ELR (cell line): ENCODE data around the gene MORN5.

Experiments used
- DNase-seq: peaks from one replicate; pipeline ENCODE4 v3.0.0-alpha.2; 2015; ENCODE audit warnings: low read depth

Gene MORN5

GRCh38 chr9:122216798-122217418 is 57.2 kb downstream of the MORN5 start:
- DNase-seq = no peak

- no peak for DNase-seq
Observed at GRCh38 chr9:122217640-122218039, 57.9 kb downstream of the MORN5 start.

GRCh38 chr9:122218071-122218934 is 58.6 kb downstream of the MORN5 start:
- peak; percentile 32 for DNase-seq

DNA sequence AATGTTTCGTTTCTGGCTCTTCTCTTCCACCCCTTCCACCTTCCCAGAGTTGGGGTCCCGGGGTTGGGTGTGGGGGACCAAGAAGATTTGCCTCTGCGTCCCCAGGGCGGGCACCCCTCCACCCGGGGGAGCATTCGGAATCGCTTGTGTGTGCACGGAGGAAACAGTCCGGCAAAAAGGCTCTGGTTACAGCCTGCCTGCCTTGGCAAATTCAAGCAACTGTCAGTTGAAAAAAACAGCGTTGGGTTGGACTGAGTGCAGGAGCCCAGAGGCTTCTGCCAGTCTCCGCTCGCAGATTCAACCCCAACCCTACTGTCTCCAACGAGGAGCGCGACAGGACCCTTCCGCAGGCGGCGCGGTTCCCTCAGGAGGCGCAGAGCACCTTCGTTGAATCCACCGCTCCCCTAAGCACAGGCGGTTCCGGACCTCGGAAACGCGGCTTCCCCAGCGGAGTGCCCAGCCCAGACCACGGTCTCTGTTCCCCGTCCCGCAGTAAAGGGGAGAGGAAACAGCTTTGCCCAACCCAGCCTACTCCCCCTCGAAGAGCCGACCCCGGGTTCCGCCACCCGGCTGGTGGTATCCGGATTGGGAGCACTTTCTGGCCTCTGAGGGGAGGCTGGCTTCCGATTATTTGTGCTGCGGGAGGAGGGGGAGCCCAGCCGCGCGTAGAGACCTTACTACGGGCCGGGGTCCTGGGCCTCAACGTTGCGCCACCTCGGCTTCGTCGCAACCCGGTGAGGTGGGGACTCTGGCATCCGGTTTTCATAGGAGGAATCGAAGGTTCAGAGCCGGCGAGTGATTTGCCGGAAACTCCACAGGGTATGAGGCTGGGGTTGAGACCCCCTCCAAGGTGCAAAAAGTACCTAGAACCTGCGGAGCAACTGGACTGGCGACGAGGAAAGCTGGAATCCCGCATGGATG is 59.5 kb downstream of the MORN5 start:
- no peak for DNase-seq

DNA sequence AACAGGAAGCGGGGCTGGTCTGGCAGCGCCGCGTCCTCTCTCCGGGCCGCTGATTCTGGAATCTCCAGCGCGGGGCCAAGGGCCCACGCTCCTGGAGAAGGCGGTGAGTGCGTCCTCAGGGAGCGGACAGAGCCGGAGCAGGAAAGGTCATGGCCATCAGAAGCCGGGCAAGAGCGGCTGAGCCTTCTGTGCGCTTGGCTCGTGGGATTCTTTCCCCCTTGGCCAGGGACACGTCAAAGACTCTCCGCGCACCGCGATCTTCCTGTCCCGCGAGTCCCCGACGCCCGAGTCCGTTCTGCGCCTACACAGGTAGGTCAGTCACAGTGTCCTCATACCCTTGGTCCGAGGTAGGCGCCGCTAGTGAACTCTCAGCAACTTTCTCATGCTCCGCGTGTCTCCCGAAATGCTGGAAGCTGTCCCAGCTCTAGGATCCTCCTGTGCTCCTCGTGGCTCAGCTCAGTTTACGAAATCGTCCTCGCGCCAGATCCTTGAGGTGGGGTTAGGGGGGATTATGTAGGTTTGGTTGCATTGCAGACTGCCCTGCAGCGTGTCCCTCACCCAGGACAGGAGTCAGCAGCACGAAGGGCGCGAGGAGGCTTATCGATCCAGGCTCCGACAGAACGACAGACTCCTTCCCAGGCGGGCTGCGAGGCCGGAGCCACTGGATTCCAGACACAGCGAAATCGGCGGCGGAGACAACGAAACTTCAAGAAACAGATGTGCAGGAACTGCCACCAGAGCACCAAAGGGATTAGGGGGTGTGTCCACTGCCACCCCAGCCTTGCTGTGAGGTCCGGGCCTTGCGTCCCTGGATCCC is 60.4 kb downstream of the MORN5 start:
- no peak for DNase-seq

GRCh38 chr9:122220673-122221182 is 61.0 kb downstream of the MORN5 start:
- no peak for DNase-seq

DNA sequence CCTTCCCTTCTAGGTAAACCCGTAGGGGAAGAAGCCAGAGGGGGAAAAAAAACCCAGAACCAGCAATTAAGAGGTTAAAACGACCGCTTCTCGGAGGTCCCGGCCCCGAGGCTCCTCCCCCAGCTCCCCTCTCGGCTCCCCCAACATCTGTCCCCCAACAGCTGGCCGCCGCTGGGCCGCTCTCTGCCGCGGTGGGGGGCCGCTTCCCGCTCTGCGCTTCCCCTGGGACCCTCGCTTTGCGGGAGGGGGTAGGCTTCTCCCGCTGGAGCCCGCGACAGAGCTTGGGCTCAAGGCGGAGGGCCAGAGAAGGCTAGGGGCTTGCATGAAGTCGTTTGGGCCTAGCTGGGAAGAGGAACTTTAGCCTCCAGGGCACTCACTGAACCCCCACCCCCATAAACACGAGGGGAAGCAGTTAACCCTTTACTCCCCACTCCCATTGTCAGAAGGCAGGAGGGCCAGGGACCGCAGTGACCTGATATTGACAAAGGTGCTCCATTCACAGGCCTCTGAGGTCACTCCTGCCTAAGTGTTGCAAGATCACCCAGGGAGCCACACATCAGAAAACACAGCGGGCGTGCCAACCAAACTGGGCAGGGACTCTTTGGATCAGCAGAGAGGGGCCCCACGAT is 61.6 kb downstream of the MORN5 start:
- no peak for DNase-seq

DNA sequence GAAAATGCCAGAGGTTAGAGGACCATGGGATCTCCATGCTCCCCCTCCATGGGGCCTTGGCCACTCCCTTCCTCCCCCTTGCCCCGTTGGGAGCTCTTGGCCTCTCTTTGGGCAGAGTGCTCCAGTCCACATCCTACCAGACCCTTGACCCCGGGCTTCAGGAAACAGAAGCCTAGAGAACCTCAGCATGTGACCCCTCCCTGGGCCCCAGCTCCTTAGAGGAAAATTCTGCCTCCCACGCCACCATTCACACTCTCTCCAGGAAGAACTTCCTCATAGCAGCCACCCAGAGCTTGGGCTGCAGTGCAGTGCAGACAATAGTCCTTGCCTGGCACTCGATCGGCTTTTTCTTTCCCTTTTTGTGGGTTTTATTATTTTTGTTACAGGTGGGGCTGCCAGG is 63.1 kb downstream of the MORN5 start:
- DNase-seq = no peak

DNA sequence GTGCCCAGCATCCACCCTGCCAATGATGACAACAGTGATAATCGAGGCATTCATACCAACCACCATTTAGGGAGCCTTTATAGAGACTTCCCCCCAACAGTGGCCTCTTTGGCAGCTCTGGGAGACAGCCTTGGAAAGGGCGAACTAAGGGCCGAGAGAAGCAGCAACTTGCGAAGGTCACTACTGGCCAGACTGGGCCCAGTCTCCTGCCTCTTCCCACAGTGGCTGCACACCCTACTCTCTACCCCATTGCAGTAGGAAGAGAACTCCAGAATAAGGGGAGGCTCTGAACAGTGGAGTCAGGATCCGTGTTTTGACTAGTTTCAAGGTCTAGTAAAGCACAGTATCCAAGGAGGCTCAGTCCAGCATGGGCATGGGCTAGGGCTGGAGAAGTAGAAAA is 63.7 kb downstream of the MORN5 start:
- DNase-seq = no peak

GRCh38 chr9:122225312-122226141 is 65.8 kb downstream of the MORN5 start:
- DNase-seq = no peak

GRCh38 chr9:122226142-122226757 is 66.5 kb downstream of the MORN5 start:
- no peak for DNase-seq

DNA sequence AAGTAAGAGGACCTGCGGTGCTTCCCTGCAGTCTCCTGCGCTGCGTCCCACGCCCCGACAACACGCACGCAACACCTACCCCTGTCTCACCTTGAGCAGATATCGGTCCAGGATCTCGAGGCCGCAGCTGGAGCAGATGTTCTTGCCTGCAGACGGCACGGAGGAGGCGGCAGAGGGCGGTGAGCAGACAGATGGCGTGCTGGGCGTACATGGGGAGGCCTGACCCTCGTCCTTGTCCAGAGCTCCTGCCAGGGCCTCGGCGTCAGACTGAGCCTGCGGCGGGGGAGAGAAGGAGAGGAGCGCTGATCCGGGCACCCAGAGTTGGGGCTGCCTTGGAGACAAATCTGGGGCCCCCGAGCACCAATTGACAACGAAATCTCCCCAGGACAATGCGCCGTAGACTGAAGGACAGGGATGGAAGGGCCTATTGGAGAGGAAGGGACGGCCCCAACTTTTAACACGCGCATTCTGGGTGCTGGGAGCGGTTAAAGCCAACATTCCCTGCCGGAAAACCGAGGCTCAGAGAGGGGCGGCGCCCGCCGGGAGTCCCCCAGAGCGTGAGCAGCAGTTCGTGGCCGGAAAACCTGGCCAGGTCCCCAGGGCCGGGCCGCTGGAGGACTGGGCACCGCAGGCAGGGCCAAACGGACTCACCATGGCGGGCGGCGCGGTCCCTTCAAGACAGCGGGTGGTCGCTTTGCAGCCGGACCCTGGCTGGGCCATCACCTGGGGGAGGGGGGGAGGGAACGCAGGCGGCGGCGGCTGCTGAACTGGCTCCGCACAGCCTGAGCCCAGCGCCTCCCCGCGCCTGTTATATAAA is 67.3 kb downstream of the MORN5 start:
- DNase-seq = no peak

DNA sequence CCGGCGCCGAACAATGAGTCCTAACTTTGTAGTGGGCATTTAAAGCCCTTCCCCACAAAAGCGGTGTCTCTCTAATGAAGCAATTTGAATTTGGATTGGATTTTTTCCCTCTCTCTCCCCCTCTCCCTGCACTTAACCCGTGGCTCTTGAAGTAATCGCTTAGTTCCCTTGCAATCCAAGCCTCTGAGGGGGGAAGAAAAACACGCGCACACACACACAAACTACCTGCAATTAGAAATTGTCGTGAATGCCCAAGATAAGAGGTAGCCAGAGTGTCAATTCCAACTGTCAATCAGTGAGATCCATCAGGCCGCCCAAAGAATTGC is 67.8 kb downstream of the MORN5 start:
- DNase-seq = no peak

GRCh38 chr9:122228191-122228567 is 68.5 kb downstream of the MORN5 start:
- DNase-seq = no peak

- peak; percentile 70 for DNase-seq
Observed at GRCh38 chr9:122228568-122229484, 69.1 kb downstream of the MORN5 start, which contains the start of gene LHX6. LHX6 (minus strand) TSS chr9:122228957; CDS start chr9:122228740, 217 bp downstream.

- DNase-seq = no peak
Observed at GRCh38 chr9:122229485-122229837, 69.8 kb downstream of the MORN5 start.

DNA sequence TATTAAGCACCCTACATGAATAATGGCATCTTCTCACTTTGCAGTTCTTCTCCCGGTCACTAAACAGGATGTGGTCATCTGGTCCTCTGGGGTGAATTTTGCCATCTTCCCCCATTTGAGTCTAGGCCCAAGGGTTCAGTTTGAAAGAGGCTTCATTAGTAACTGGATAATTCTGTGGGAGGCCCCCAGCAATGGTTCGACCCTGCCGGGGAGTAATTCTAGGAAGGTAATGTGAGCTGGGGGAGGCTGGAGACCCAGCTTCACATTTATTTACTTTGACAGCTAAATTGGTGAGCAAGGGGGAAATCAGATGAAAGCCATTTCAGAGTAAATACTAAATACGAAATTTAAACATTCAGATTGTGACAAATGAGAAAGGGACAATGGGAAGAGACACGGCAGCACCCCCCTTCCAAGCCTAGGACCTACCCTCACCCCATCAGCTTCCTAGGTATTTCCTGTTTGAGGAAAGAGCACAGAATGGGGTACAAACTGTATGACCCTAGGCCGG is 73.1 kb downstream of the MORN5 start:
- DNase-seq = no peak
